ENCODE results near the gene NTRK2.

- TF ChIP-seq CTCF (conservative IDR thresholded peaks at IDR 0.05 in 1 of 2, IDR thresholded peaks at IDR 0.05 in 1 of 2; ENCODE audit: extremely low read depth in 1 of 2, insufficient read depth in 1 of 2, low read depth in 1 of 2, low read length in 2 of 2) (no peak), EZH2 (IDR thresholded peaks at IDR 0.05; ENCODE audit: borderline replicate concordance, low read length) (no peak)
Measured at GRCh38 chr9:84900421-84900820, 230.9 kb downstream of the NTRK2 start.

Data from mammary epithelial cell (primary cell).